Smooth muscle cell of the brain vasculature (primary cell): ENCODE measurements around the gene SRPK2.

Experiments
- DNase-seq: peaks from one replicate; pipeline ENCODE4 v3.0.0-alpha.2; 2012; ENCODE audit warnings: low read depth, low spot score

SRPK2 gene

GRCh38 chr7:105224884-105225651 is 163.7 kb downstream of the SRPK2 start:
- peak; percentile 39 for DNase-seq

DNA sequence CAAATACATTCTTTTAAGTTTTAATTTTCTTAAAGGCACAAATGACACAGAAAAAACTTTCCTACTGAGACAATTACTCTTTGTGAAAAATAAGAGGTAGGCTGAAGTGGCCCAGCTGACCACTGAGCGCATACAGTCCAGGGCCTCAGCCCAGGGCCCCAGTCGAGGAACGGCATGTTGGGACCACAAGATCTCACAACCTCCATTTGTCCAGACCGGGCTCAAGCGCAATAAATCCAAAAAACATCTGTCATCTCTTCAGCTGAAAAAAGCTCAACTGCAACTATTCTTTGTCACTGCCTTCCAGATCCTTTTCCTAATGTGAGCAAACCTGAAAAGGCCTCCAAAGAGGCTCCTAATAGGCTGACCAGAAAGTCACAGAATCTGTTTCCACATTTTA is 165.8 kb downstream of the SRPK2 start:
- no peak for DNase-seq

GRCh38 chr7:105219771-105220160 is 169.0 kb downstream of the SRPK2 start:
- DNase-seq = no peak

DNA sequence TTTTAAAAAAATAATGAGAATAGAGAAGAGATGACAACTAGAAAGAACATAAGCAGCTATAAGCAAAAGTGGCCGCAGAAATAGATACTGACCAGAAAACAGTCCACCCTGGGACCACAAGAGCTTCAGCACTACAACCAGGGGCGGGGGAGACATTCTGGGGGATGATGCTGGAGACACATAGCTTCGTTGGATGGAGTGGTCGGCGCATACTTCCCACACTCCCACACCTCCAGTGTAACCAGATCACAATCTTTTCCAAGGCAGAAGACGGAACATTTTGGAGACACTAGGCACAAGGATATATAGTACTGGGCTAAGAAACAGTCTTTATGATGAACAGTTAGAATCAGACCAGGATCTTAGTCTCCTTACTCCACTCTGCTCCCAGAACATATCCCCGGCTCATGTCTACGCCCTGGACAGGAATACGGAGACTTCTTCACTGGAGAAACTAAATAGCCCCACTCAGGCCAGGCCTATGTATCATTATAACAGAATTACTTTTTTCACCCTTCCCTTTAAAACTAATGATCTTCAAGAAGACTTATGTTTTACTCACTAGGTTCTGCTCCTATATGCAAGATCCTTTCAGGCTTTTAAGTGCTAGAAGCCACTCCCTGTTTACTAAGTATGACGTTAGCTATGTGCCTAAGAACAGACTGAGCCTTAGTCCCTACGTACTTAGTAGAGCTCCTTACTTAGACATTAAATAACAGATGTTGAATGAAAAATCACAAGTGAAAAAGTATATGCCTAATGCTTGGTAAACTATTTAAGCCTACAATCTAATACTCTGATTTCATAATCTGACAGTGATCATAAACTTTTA is 169.6 kb downstream of the SRPK2 start:
- no peak for DNase-seq

DNA sequence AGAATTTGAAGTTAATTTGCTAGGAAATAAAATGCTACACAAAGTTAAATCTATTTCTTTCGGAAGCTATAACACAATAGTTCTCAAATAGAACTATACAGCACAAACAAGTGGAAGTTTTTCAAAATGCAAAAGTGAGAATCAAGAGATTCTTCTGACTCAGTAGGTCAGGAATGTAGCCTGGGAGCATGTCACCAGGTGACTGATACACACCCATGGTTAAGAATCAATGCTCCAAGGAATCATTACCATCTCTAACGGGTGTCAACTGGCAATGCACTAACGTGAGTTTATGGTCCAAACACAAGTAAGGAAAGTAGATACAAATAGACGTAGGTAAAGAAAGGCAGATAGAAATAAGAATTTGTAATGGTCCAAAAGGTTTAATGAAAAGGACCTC is 170.5 kb downstream of the SRPK2 start:
- DNase-seq = no peak

GRCh38 chr7:105216786-105217185 is 171.9 kb downstream of the SRPK2 start:
- DNase-seq = no peak

- DNase-seq = no peak
These were observed 172.9 kb downstream of the SRPK2 start for GRCh38 chr7:105215821-105216220.

DNA sequence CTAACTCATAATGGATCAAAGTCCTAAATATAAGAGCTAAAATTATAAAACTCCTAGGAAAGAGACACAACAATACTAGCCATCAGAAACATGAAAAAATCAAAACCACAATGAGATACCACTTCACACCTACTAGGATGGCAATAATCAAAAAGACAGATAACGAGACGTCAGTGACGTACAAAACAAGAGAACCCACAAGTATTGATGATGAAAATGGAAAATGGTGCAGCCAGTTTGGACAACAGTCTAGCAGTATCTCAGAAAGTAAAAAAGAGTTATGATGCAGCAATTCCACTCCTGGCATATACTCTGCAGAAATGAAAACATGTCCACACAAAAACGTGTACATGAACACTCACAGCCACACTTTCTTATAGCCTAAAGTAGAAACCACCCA is 173.5 kb downstream of the SRPK2 start:
- DNase-seq = no peak

GRCh38 chr7:105213611-105214010 is 175.1 kb downstream of the SRPK2 start:
- no peak for DNase-seq

GRCh38 chr7:105212212-105212611 is 176.5 kb downstream of the SRPK2 start:
- DNase-seq = no peak

DNA sequence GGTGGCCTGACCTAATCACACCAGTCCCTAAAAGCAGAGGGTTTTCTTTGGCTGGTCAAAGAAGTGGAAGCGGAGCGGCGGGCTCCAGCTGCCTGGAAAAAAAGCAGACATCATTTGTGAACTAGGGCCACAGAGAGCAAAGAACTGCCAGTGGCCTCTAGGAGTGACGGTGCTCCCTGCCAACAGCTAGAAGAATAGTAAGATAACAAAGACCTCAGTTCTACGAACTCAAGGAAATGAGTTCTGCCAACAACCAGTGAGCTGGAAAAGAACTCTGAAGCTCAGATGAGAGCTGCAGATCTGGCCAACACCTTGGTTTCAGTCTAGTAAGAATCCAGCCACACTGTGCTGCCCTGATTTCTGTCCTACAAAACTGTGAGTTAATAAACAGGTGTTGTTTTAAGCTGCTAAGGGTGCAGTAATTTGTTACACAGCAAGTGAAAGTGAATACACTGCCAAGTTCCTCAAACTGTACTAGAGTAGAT is 178.0 kb downstream of the SRPK2 start:
- DNase-seq = no peak

DNA sequence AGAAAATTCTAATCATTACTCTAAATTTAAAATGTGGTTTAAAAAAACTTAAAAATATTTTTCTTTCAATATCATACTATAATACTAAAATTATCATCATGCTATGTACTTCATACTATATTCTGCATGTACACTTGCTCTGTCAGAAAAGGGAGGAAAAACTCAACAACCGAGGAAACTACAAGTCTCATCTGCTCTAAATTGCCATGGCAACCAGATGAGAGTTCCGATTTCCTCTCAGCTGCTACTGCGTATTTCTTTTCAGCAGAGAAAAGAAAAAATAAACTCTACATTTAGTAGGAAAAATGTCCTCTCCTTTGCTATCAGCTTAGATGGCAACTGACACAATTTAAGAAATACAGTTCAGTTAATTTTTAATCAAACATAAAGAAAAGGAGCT is 178.9 kb downstream of the SRPK2 start:
- DNase-seq = no peak

- DNase-seq = no peak
These were observed 179.3 kb downstream of the SRPK2 start for GRCh38 chr7:105209433-105209832.

- DNase-seq = no peak
These were observed 181.7 kb downstream of the SRPK2 start for GRCh38 chr7:105206985-105207384.

DNA sequence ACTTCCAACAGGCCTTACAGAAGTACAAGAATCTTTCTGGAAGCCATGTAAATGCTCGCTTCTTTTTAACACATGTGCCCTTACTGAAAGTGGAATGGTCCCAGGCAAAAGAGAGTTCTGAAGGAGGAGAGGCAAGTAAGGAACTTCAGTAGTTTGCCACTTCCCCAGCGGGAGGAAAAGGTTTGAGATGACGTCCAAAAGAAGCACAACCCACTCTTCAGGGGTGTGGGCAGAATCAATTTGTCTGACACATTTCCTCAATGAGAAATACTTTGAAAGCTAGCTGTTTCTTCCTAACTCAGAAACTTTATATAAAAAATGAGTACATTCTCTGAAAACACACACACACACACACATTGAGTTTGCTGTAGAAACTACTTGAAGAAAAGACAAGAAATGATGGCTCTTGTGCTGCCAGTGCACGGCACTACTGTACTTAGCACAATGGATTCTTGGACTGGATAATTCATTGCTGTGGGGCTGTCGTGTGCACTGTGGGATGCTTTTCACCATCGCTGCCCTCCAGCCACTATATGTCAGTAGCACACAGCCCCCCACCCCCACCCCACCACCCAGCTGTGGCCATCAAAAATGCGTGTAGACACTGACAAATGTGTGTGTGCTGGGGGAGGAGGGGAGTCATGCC is 183.0 kb downstream of the SRPK2 start:
- no peak for DNase-seq

DNA sequence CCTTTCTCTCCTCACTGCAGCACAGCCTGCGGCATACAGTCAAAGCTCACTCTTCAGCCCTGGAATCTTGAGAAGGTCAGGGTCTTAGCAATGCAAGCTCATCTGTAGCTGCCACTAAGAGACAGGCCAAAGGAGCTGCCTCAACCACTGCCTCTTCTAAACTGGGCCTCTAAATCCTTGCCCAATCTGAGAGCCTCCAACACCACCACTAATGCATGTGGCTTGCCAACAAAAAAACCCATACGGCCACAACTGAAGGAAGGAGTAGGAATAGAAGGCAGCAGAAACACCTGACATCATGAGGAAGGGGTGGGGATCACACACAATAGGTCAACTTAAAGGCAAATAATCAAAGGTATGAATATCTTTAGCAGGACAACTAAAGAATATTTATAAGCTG is 183.8 kb downstream of the SRPK2 start:
- DNase-seq = no peak

- DNase-seq = no peak
These were observed 184.2 kb downstream of the SRPK2 start for GRCh38 chr7:105204520-105204919.

- DNase-seq = no peak
These were observed 186.1 kb downstream of the SRPK2 start for GRCh38 chr7:105202616-105203015.

DNA sequence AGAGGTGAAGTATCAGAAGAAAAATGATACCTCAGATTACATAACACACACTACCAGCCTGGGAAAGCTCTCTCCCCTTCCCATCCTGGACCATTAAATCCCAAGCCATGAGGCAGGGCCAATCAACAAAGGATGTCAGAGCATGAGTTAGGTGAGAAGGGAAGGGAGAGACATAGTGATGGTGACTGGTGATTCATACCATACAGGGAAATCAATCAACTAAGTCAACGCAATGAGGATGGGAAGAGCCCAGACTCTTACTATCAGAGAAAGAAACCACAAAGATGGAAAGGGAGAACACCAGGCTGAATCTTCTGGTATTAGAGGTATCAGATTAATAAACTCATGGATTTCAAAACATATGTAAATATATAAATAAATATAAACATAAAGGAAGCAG is 189.3 kb downstream of the SRPK2 start:
- no peak for DNase-seq

DNA sequence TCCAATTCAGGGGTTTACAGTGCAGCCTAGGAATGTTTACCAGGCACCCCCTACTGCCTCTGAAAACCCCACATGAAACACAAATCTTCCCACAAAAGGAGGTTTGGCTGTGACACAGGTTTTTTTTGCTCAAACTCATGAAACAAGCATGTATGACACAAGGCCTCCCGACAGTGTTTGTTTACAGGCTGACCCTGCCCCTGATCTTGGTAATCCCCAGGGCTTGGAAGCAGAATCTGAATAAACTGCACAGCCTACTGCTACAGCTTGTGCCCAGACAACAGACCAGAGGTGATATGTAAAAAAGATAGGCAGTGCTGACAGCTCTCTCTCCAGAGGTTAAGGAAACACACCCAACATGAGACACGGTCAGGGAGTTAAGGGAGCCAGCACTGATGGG is 190.5 kb downstream of the SRPK2 start:
- DNase-seq = peak; percentile 87

GRCh38 chr7:105196473-105196872 is 192.2 kb downstream of the SRPK2 start:
- DNase-seq = peak; percentile 36

DNA sequence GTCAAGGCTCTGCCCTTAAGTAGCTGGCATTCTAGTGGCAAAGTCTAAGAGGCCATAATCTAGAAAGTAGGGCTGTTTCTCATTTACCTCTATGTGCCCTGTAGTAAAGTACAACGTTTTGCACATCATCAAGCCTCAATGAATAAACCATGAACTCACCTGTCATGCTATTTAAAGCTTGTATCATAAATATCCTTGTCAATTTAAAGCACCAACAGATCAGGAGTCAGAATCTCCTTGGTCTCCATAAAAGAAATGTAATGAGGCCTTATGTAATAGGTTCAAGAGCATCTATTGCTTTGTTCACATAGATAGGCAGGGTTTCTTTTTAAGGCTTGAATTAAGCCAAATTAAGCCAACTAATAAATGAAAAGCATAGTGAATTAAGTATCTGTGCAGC is 192.8 kb downstream of the SRPK2 start:
- no peak for DNase-seq
